Muscle of leg (tissue), 16 donors: ENCODE data around the gene COASY. TPM values are rescaled to one million over a fixed set of nuclear protein-coding genes. Genes with fewer than 3 reads are reported as not detected.

ENCODE experiments used
- DNase-seq: peaks from one replicate; pipeline ENCODE4 v3.0.0; 2013
- H3K27ac ChIP-seq: one replicate; pipeline ENCODE4 v1.5.1; 2013; ENCODE audit warnings: mild to moderate bottlenecking, low read length, control low read depth
- H3K27me3 ChIP-seq: one replicate; pipeline ENCODE4 v1.6.1; 2013; ENCODE audit warnings: low read length; ENCODE audit not compliant: control insufficient read depth, insufficient read depth
- H3K36me3 ChIP-seq: one replicate; pipeline ENCODE4 v1.6.1; 2013; ENCODE audit warnings: low read length; ENCODE audit not compliant: control insufficient read depth, insufficient read depth
- H3K4me1 ChIP-seq: one replicate; pipeline ENCODE4 v1.6.1; 2013; ENCODE audit warnings: low read length; ENCODE audit not compliant: control insufficient read depth, insufficient read depth
- H3K4me3 ChIP-seq: one replicate; pipeline ENCODE4 v1.5.1; 2013; ENCODE audit warnings: low read length, control low read depth
- H3K9me3 ChIP-seq: replicated peaks from 2 replicates; pipeline ENCODE4 v1.6.1; 2013; ENCODE audit warnings: low read depth, low read length; ENCODE audit not compliant: control insufficient read depth
- WGBS: methylation state at CpG from one replicate; pipeline ENCODE4 v1.1.5; 2013; ENCODE audit warnings: missing lambda C conversion rate; ENCODE audit not compliant: insufficient coverage; 5-methylcytosine and 5-hydroxymethylcytosine counted together
- long read RNA-seq, 11 donors: transcript quantifications; one replicate each; lab custom pipeline, GENCODE V29; 2026
- polyA plus RNA-seq, 8 donors: library from polyadenylated mRNA; unstranded; fragments of 120-200 nt; gene quantifications; one replicate each; pipeline versions ENCODE4 v1.2.1 to v1.2.3, GENCODE V29; 2013; ENCODE audit warnings: inconsistent platforms in 1 of 8, low replicate concordance in 1 of 8; ENCODE audit not compliant: insufficient read length in 8 of 8, insufficient read depth in 1 of 8
- total RNA-seq: library from RNA; stranded (reverse); fragments of 120-200 nt; gene quantifications from one replicate; pipeline ENCODE4 v1.2.4, GENCODE V29; 2013

Gene COASY
- total RNA-seq, result 13.0 TPM
- polyA plus RNA-seq, result 10 to 100 TPM; 25.5 to 33.5 (median 28.7) TPM
- long read RNA-seq, donor 1, partial matches to known transcripts, result 0 of 1 reads
- long read RNA-seq, donor 1, other reads (novel, unspliced or antisense), result 0 of 1 reads
- long read RNA-seq, donor 2, partial matches to known transcripts, result 0 of 2 reads
- long read RNA-seq, donor 2, other reads (novel, unspliced or antisense), result 0 of 2 reads
- long read RNA-seq, donor 3, partial matches to known transcripts, result 0 of 2 reads
- long read RNA-seq, donor 3, other reads (novel, unspliced or antisense), result 0 of 2 reads
- long read RNA-seq, donor 4, partial matches to known transcripts, result 0 of 2 reads
- long read RNA-seq, donor 4, other reads (novel, unspliced or antisense), result 0 of 2 reads
- long read RNA-seq, donor 5, partial matches to known transcripts, result 0 of 4 reads
- long read RNA-seq, donor 5, other reads (novel, unspliced or antisense), result 0 of 4 reads
- long read RNA-seq, donor 6, partial matches to known transcripts, result 0 of 3 reads
- long read RNA-seq, donor 6, other reads (novel, unspliced or antisense), result 0 of 3 reads
- long read RNA-seq, donor 7, partial matches to known transcripts, result 0 of 3 reads
- long read RNA-seq, donor 7, other reads (novel, unspliced or antisense), result 0 of 3 reads
- long read RNA-seq, donor 8, partial matches to known transcripts, result 0 of 3 reads
- long read RNA-seq, donor 8, other reads (novel, unspliced or antisense), result 0 of 3 reads
- long read RNA-seq, donor 9, partial matches to known transcripts, result 0 of 3 reads
- long read RNA-seq, donor 9, other reads (novel, unspliced or antisense), result 0 of 3 reads
- long read RNA-seq, donor 10, partial matches to known transcripts, result 0 of 6 reads
- long read RNA-seq, donor 10, other reads (novel, unspliced or antisense), result 0 of 6 reads
- long read RNA-seq, donor 11, partial matches to known transcripts, result 0 of 2 reads
- long read RNA-seq, donor 11, other reads (novel, unspliced or antisense), result 0 of 2 reads

GRCh38 chr17:42561897-42562387, at the start of gene COASY:
TSS of gene COASY (plus strand) at chr17:42562148. CDS start at chr17:42562623, 475 bp downstream.
- peak within 1 kb of the TSS; percentile 96 for H3K27ac ChIP-seq
- peak; percentile 99 for DNase-seq
- no peaks in the 10 kb centered on the region for H3K27me3 ChIP-seq
- 0% methylated on average over 26 of the region's 26 CpGs for WGBS
- no peaks in the 10 kb centered on the region for H3K9me3 ChIP-seq
- H3K4me1 ChIP-seq, result peaks cover 34% of the 10 kb centered on the region
- peaks cover 34% of the 10 kb centered on the region for H3K36me3 ChIP-seq
- peak within 1 kb of the TSS; percentile 95 for H3K4me3 ChIP-seq

- Histone ChIP-seq H3K36me3 (peaks cover 66% of the 10 kb centered on the region), H3K4me3 (no peak overlapping the region), H3K4me1 (peaks cover 2% of the 10 kb centered on the region), H3K9me3 (no peaks in the 10 kb centered on the region), H3K27me3 (no peaks in the 10 kb centered on the region), H3K27ac (no peak overlapping the region)
- no peak for DNase-seq
- 69% methylated on average over 5 of the region's 9 CpGs for WGBS
These were observed 49.7 kb upstream of the COASY start for GRCh38 chr17:42512246-42512645.

GRCh38 chr17:42512733-42513251, 49.2 kb upstream of the COASY start:
- H3K27me3 ChIP-seq, result no peaks in the 10 kb centered on the region
- H3K27ac ChIP-seq, result no peak overlapping the region
- 66% methylated on average over 5 of the region's 6 CpGs for WGBS
- no peak for DNase-seq
- no peak overlapping the region for H3K4me3 ChIP-seq
- H3K9me3 ChIP-seq, result no peaks in the 10 kb centered on the region
- H3K4me1 ChIP-seq, result peaks cover 8% of the 10 kb centered on the region
- H3K36me3 ChIP-seq, result peaks cover 62% of the 10 kb centered on the region

- Histone ChIP-seq H3K4me1 (peaks cover 17% of the 10 kb centered on the region), H3K4me3 (no peak overlapping the region), H3K27ac (no peak overlapping the region)
These were observed 48.3 kb upstream of the COASY start for GRCh38 chr17:42513686-42514085.

GRCh38 chr17:42514279-42514678, 47.7 kb upstream of the COASY start:
- no peak for DNase-seq
- H3K27me3 ChIP-seq, result no peaks in the 10 kb centered on the region
- peaks cover 23% of the 10 kb centered on the region for H3K4me1 ChIP-seq
- no peak overlapping the region for H3K4me3 ChIP-seq
- peaks cover 50% of the 10 kb centered on the region for H3K36me3 ChIP-seq
- no peak overlapping the region for H3K27ac ChIP-seq
- WGBS, result 98% methylated on average over 5 of the region's 11 CpGs
- no peaks in the 10 kb centered on the region for H3K9me3 ChIP-seq

More at GRCh38 chr17:42513686-42514085, 48.3 kb upstream of the COASY start:
- H3K27me3 ChIP-seq, result no peaks in the 10 kb centered on the region
- peaks cover 56% of the 10 kb centered on the region for H3K36me3 ChIP-seq
- H3K9me3 ChIP-seq, result no peaks in the 10 kb centered on the region
- no peak for DNase-seq
- 94% methylated on average over 4 of the region's 11 CpGs for WGBS

- Histone ChIP-seq H3K27ac (no peak overlapping the region), H3K9me3 (no peaks in the 10 kb centered on the region), H3K36me3 (peaks cover 44% of the 10 kb centered on the region), H3K4me1 (peaks cover 28% of the 10 kb centered on the region), H3K27me3 (no peaks in the 10 kb centered on the region), H3K4me3 (no peak overlapping the region)
- WGBS, result 76% methylated on average over 5 of the region's 8 CpGs
- no peak for DNase-seq
These were observed 47.1 kb upstream of the COASY start for GRCh38 chr17:42514867-42515266.

- Histone ChIP-seq H3K27ac (peak overlapping the region; percentile 97), H3K9me3 (no peaks in the 10 kb centered on the region), H3K36me3 (peaks cover 37% of the 10 kb centered on the region), H3K27me3 (no peaks in the 10 kb centered on the region), H3K4me3 (no peak overlapping the region), H3K4me1 (peaks cover 55% of the 10 kb centered on the region)
- peak; percentile 84 for DNase-seq
- 10% methylated on average over 4 of the region's 9 CpGs for WGBS
These were observed 44.4 kb upstream of the COASY start for GRCh38 chr17:42517516-42517915.

GRCh38 chr17:42518046-42518754, 43.7 kb upstream of the COASY start:
- H3K4me1 ChIP-seq, result peaks cover 62% of the 10 kb centered on the region
- H3K9me3 ChIP-seq, result no peaks in the 10 kb centered on the region
- WGBS, result 15% methylated on average over 5 of the region's 9 CpGs
- H3K27me3 ChIP-seq, result no peaks in the 10 kb centered on the region
- peaks cover 43% of the 10 kb centered on the region for H3K36me3 ChIP-seq
- peak; percentile 91 for DNase-seq
- H3K27ac ChIP-seq, result peak overlapping the region; percentile 97
- no peak overlapping the region for H3K4me3 ChIP-seq

- DNase-seq, result peak; percentile 78
These were observed 43.0 kb upstream of the COASY start for GRCh38 chr17:42518755-42519545.

More at GRCh38 chr17:42518755-42519545, 43.0 kb upstream of the COASY start:
- peaks cover 39% of the 10 kb centered on the region for H3K36me3 ChIP-seq
- 27% methylated on average over 2 of the region's 6 CpGs for WGBS
- no peak overlapping the region for H3K4me3 ChIP-seq
- H3K27ac ChIP-seq, result peak overlapping the region; percentile 97
- no peaks in the 10 kb centered on the region for H3K9me3 ChIP-seq
- H3K4me1 ChIP-seq, result peaks cover 62% of the 10 kb centered on the region
- no peaks in the 10 kb centered on the region for H3K27me3 ChIP-seq
